Measurements from ENCODE around the gene NEK8. TPM values are rescaled to one million over a fixed set of nuclear protein-coding genes. Genes with fewer than 3 reads are reported as not detected.

Gene NEK8
- total and polyA plus RNA-seq, 9 of the 15 experiments (the other 6 are each of a cell fraction or from before 2014, with no cell fraction given) = 0.98 to 16.6 (median 4.6) TPM

DNA sequence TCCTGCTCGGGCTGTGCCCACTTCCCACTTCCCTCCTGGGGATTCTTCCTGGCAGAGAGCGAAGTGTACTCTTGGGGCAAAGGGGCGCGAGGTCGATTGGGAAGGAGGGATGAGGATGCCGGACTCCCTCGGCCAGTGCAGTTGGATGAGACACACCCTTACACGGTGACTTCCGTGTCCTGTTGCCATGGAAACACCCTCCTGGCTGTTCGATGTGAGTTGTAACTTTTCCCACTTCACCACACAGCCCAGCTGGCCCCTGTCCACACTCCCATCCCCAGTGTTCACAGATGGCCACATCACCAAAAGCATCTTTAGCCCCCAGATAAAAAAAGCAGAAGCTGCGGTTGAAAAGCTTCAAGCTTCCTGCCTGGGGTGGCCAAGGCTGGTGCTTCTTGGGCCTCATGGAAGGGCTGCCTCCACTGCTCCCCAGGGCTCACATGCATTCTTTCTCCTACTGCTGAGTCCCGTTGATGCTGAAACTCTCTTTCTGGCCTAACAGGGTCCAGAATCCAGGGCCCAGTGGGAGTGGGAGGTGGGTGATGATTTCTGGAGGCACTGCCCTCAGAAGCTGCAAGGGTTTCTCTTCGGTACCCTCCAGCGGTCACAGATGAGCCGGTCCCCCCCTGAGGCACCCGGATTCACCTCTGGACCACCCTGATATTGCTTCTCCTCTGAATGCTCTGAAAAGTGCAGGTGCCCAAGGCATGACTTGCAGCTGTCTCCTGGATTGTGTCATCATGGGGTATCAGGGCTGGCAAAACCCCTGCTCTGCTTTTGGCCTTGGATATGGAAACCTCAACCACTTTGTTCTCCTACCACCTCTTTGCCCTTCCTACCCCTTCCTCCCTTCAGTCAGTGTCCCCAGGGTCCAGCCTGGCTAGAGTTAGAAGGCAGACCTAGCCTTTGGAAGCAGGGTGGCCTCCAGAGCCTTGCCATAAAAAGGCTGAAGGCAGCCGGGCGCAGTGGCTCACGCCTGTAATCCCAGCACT, 13.1 kb downstream of the NEK8 start (continued):
- TF ChIP-seq REST (IDR thresholded peaks at IDR 0.05; ENCODE audit: borderline replicate concordance) = peak; percentile 44; the same call in 1 of the 2 replicates
- no peak for TF ChIP-seq REST (CRISPR knock-in tag; IDR thresholded peaks at IDR 0.05; ENCODE audit: low read depth)
- TF ChIP-seq ZFP36 (IDR thresholded peaks at IDR 0.05; ENCODE audit: low read depth, low read length, partially characterized antibody) = no peak
- TF ChIP-seq ZNF316 (IDR thresholded peaks at IDR 0.05) = no peak
- no peak for TF ChIP-seq NFRKB (IDR thresholded peaks at IDR 0.05; ENCODE audit: low read depth)
- no peak; the same call in 1 of the 2 replicates for TF ChIP-seq ZFX (CRISPR knock-in tag; IDR thresholded peaks at IDR 0.05)
- 0 out of 4 replicates have a peak, but pooled peaks of 1 of the 2 experiments have one; percentile 19 for TF ChIP-seq HDAC1 (IDR thresholded peaks at IDR 0.05)
- TF ChIP-seq EHMT2 (IDR thresholded peaks at IDR 0.05) = no peak

Data from K562 (cell line).